B cell (primary cell): ENCODE data around the gene TYW5. TPM values are rescaled to one million over a fixed set of nuclear protein-coding genes. Genes with fewer than 3 reads are reported as not detected.

Experiments
- ATAC-seq: fragments of 200-7000 bp; cut with Tn5 transposase; one replicate; pipeline ENCODE4 v1.10.0; 2021; ENCODE audit warnings: low read depth, mild to moderate bottlenecking, moderate number of reproducible peaks, moderate library complexity
- CTCF ChIA-PET: fragments of 350-600 bp; sonication (Branson Sonifier 250); formaldehyde crosslinking; loops from one replicate; lab custom pipeline; 2021; ENCODE audit warnings: antibody characterized with exemption, inconsistent platforms; lab: Charles Lee
- POLR2A ChIA-PET: fragments of 350-600 bp; sonication (Branson Sonifier 250); formaldehyde crosslinking; loops from one replicate; lab custom pipeline; 2021; ENCODE audit warnings: antibody characterized with exemption; lab: Charles Lee
- DNase-seq: peaks from one replicate; pipeline ENCODE4 v3.0.0; 2013
- H2AFZ ChIP-seq: 2 replicates; pipeline ENCODE4 v1.6.1; 2012; ENCODE audit warnings: mild to moderate bottlenecking, low read depth, low read length; ENCODE audit not compliant: insufficient read depth, poor library complexity, severe bottlenecking
- H3K27ac ChIP-seq, 2 donors: 1 replicate in 1 of 2; 2 replicates in 1 of 2; pipeline ENCODE4 v1.5.1; 2012 to 2013; ENCODE audit warnings: low read length in 2 of 2, mild to moderate bottlenecking in 2 of 2, moderate library complexity in 1 of 2
- H3K27me3 ChIP-seq, 4 experiments: fragments of 200-600 bp in 1 of 4; sonication (generic) in 1 of 4; replicated peaks in 1 of 4; 1 replicate in 2 of 4; 2 replicates in 2 of 4; pipeline versions ENCODE4 v1.6.1 to v1.7.0; 2013 to 2016; ENCODE audit warnings: low read length in 3 of 4, mild to moderate bottlenecking in 2 of 4, mixed read lengths in 1 of 4, moderate library complexity in 1 of 4; ENCODE audit not compliant: insufficient read depth in 4 of 4, control insufficient read depth in 3 of 4; ENCODE audit errors: control extremely low read depth in 1 of 4
- H3K36me3 ChIP-seq, 2 experiments: replicated peaks in 1 of 2; 1 replicate in 1 of 2; 2 replicates in 1 of 2; pipeline versions ENCODE4 v1.6.1 to v1.7.1; 2013; ENCODE audit warnings: low read length in 1 of 2; ENCODE audit not compliant: insufficient read depth in 2 of 2, control insufficient read depth in 1 of 2; ENCODE audit errors: control extremely low read depth in 1 of 2, extremely low read depth in 1 of 2
- H3K4me1 ChIP-seq, 2 donors: fragments of 200-600 bp in 1 of 2; sonication (generic) in 1 of 2; 1 replicate in 1 of 2; 2 replicates in 1 of 2; pipeline versions ENCODE4 v1.5.1 to v1.6.1; 2013 to 2017; ENCODE audit warnings: low read length in 2 of 2; ENCODE audit not compliant: control insufficient read depth in 2 of 2, insufficient read depth in 2 of 2
- H3K4me2 ChIP-seq: replicated peaks from 2 replicates; pipeline ENCODE3; 2012; ENCODE audit warnings: mild to moderate bottlenecking, low read depth, low read length; ENCODE audit not compliant: poor library complexity, severe bottlenecking
- H3K4me3 ChIP-seq, 5 experiments: fragments of 200-600 bp in 1 of 5; sonication (generic) in 1 of 5; 1 replicate in 3 of 5; 2 replicates in 2 of 5; pipeline versions ENCODE4 v1.5.1 to v1.7.0; 2011 to 2016; ENCODE audit warnings: low read length in 4 of 5, mild to moderate bottlenecking in 4 of 5, low read depth in 2 of 5, control low read depth in 1 of 5, moderate library complexity in 1 of 5; ENCODE audit not compliant: insufficient read depth in 1 of 5; ENCODE audit errors: control extremely low read depth in 1 of 5, extremely low read depth in 1 of 5
- H3K79me2 ChIP-seq: fragments of 200-600 bp; sonication (generic); one replicate; pipeline ENCODE4 v1.6.0; 2016; ENCODE audit warnings: low read length; ENCODE audit not compliant: control insufficient read depth, insufficient read depth
- H3K9ac ChIP-seq: fragments of 200-600 bp; sonication (generic); 2 replicates; pipeline ENCODE4 v1.6.1; 2017; ENCODE audit warnings: mild to moderate bottlenecking, low read length, moderate library complexity
- H3K9me3 ChIP-seq, 3 donors: one replicate each; pipeline versions ENCODE4 v1.6.1 to v1.7.1; 2013; ENCODE audit warnings: low read length in 2 of 3; ENCODE audit not compliant: control insufficient read depth in 2 of 3, insufficient read depth in 1 of 3; ENCODE audit errors: control extremely low read depth in 1 of 3
- H4K20me1 ChIP-seq: 2 replicates; pipeline ENCODE4 v1.6.0; 2012; ENCODE audit warnings: mild to moderate bottlenecking, low read length; ENCODE audit not compliant: insufficient read depth, control insufficient read depth, poor library complexity, severe bottlenecking
- H3K27ac Mint-ChIP-seq: one replicate; pipeline ENCODE4 v1.8.0; 2021; ENCODE audit warnings: mixed read lengths
- H3K27me3 Mint-ChIP-seq: one replicate; pipeline ENCODE4 v1.8.0; 2021; ENCODE audit warnings: mixed read lengths
- H3K4me1 Mint-ChIP-seq: one replicate; pipeline ENCODE4 v1.8.0; 2021; ENCODE audit warnings: mixed read lengths
- H3K4me3 Mint-ChIP-seq: one replicate; pipeline ENCODE4 v1.8.0; 2021; ENCODE audit warnings: mixed read lengths
- H3K9me3 Mint-ChIP-seq: one replicate; pipeline ENCODE4 v1.8.0; 2022; ENCODE audit warnings: mixed read lengths; ENCODE audit not compliant: insufficient read depth
- EZH2 ChIP-seq: IDR thresholded peaks from 2 replicates; pipeline ENCODE4 v1.6.1; 2012; ENCODE audit warnings: borderline replicate concordance, low read depth, mild to moderate bottlenecking, moderate library complexity, low read length; ENCODE audit not compliant: insufficient read depth, poor library complexity, severe bottlenecking
- WGBS: methylation state at CpG from one replicate; pipeline ENCODE4 v1.1.5; 2013; ENCODE audit warnings: missing lambda C conversion rate; ENCODE audit not compliant: insufficient coverage; 5-methylcytosine and 5-hydroxymethylcytosine counted together
- intact Hi-C: fragments of 100-400 bp; cut with micrococcal nuclease; formaldehyde crosslinking; loops from one replicate; pipeline ENCODE4 v1.10.0; 2022
- polyA plus RNA-seq: library from polyadenylated mRNA; depleted of rRNA; stranded (reverse); fragments of >200 nt; gene quantifications from 2 replicates; pipeline ENCODE4 v1.2.3, GENCODE V29; 2012
- total RNA-seq, 2 donors: library from RNA; stranded (reverse); fragments of 120-200 nt in 1 of 2; gene quantifications; 1 replicate in 1 of 2; 2 replicates in 1 of 2; pipeline versions ENCODE4 v1.2.3 to v1.2.4, GENCODE V29; 2013 to 2022
- TF ChIP-seq, protein P1 (sequence below): fragments of 200-600 bp; IDR thresholded peaks from one replicate; pipeline ENCODE4 v1.8.0; 2022; ENCODE audit warnings: antibody characterized with exemption, mild to moderate bottlenecking

Gene TYW5
- total and polyA plus RNA-seq, 2 donors (not counting 1 experiment from before 2014, with no cell fraction given), result 4.5 to 15.0 TPM

DNA sequence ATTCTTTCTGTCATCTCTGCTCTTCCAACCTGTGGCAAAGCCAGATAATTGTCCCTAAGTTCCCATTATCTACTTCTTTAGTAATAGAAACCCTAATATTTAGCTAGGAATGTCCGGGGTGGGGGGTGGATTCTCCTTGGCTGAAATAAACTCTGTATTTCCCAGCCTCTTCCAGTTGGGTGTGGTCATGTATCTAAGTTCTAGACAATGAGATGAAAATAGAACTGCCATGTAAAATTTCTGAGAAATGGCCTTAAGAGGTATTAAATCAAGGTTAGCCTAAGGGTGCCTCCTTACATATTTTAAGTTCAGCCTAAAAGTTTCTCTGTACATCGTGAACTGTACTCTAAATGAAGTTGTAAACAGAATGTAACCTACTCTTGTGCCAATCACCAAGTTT is 39.6 kb upstream of the TYW5 start:
- WGBS, result no CpG with 5 or more reads among the region's 2 CpGs
- DNase-seq (no peak), ATAC-seq (no peak)
- Histone ChIP-seq H3K27ac (no peak overlapping the region), H3K27me3 (peaks cover 0 to 2% (median 0%) of the 10 kb centered on the region in 4 experiments), H4K20me1 (no peaks in the 10 kb centered on the region), H3K4me1 (no peaks in the 10 kb centered on the region), H3K4me3 (no peak overlapping the region), H3K9ac (no peak overlapping the region), H3K4me2 (no peak overlapping the region), H3K9me3 (no peaks in the 10 kb centered on the region), H3K36me3 (no peaks in the 10 kb centered on the region), H3K79me2 (no peaks in the 10 kb centered on the region), H2AFZ (no peak overlapping the region)
- Mint-ChIP-seq H3K4me3 (no peak overlapping the region), H3K4me1 (no peaks in the 10 kb centered on the region), H3K27ac (no peak overlapping the region), H3K9me3 (no peaks in the 10 kb centered on the region), H3K27me3 (peaks cover 4% of the 10 kb centered on the region)
- ChIA-PET POLR2A (no interaction called here), CTCF (no interaction called here)
- TF ChIP-seq, protein P1, sequence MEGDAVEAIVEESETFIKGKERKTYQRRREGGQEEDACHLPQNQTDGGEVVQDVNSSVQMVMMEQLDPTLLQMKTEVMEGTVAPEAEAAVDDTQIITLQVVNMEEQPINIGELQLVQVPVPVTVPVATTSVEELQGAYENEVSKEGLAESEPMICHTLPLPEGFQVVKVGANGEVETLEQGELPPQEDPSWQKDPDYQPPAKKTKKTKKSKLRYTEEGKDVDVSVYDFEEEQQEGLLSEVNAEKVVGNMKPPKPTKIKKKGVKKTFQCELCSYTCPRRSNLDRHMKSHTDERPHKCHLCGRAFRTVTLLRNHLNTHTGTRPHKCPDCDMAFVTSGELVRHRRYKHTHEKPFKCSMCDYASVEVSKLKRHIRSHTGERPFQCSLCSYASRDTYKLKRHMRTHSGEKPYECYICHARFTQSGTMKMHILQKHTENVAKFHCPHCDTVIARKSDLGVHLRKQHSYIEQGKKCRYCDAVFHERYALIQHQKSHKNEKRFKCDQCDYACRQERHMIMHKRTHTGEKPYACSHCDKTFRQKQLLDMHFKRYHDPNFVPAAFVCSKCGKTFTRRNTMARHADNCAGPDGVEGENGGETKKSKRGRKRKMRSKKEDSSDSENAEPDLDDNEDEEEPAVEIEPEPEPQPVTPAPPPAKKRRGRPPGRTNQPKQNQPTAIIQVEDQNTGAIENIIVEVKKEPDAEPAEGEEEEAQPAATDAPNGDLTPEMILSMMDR, result no peak
- TF ChIP-seq EZH2, result no peak
- intact Hi-C loops, result no loop called here

DNA sequence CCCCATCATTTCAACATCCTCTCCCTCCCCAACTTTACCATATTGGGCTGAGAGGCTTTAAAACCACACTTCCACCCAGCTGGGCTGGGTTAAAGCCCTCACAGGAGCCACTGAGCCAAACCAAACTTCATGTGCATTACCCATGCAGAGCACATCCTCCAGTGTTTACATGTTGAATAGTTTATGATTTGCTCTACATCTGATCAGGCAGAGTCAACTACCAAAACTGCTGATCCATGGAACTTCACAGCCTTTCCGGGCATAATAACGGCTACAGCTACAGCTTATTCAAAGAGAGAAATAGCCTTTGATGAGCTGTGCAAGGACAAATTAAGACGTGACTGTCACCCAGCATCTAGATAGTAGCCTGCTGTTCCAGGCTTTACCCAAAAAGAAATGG is 39.1 kb upstream of the TYW5 start:
- no peak overlapping the region for H3K9ac ChIP-seq
- H3K79me2 ChIP-seq, result no peaks in the 10 kb centered on the region
- Mint-ChIP-seq H3K9me3 (no peaks in the 10 kb centered on the region), H3K4me3 (no peak overlapping the region), H3K27ac (no peak overlapping the region), H3K27me3 (peaks cover 4% of the 10 kb centered on the region), H3K4me1 (no peaks in the 10 kb centered on the region)
- H3K9me3 ChIP-seq, result no peaks in the 10 kb centered on the region
- no peak overlapping the region for H3K4me2 ChIP-seq
- 86% methylated on average over 1 of the region's 3 CpGs for WGBS
- DNase-seq (no peak), ATAC-seq (no peak)
- no peak overlapping the region for H3K27ac ChIP-seq
- TF ChIP-seq EZH2, result no peak
- TF ChIP-seq, protein P1, result no peak
- no peaks in the 10 kb centered on the region for H3K36me3 ChIP-seq
- intact Hi-C loops, result no loop called here
- peaks cover 0 to 2% (median 0%) of the 10 kb centered on the region in 4 experiments for H3K27me3 ChIP-seq
- H2AFZ ChIP-seq, result no peak overlapping the region
- no peaks in the 10 kb centered on the region for H3K4me1 ChIP-seq
- ChIA-PET CTCF (no interaction called here), POLR2A (no interaction called here)
- no peak overlapping the region for H3K4me3 ChIP-seq
- H4K20me1 ChIP-seq, result no peaks in the 10 kb centered on the region
